ENCODE data around the gene CSMD2.

CSMD2 gene

GRCh38 chr1:33617451-33617850, 547.6 kb downstream of the CSMD2 start:
- no peak for TF ChIP-seq CTCF (IDR thresholded peaks at IDR 0.05; ENCODE audit: insufficient read depth, missing control alignments)
- DNase-seq (ENCODE audit: insufficient read length, low spot score): no peak
- FAIRE-seq: no peak

- DNase-seq (ENCODE audit: insufficient read length, low spot score) (no peak), FAIRE-seq (no peak)
- no peak for TF ChIP-seq CTCF (IDR thresholded peaks at IDR 0.05; ENCODE audit: insufficient read depth, missing control alignments)
Measured at GRCh38 chr1:33616780-33617179, 548.2 kb downstream of the CSMD2 start.

- no peak for FAIRE-seq
- no peak for DNase-seq (ENCODE audit: insufficient read length, low spot score)
Measured at GRCh38 chr1:33615546-33615945, 549.5 kb downstream of the CSMD2 start.

GRCh38 chr1:33610864-33611455, 554.1 kb downstream of the CSMD2 start:
- no peak for TF ChIP-seq CTCF (IDR thresholded peaks at IDR 0.05; ENCODE audit: insufficient read depth, missing control alignments)
- DNase-seq (ENCODE audit: insufficient read length, low spot score) (no peak), FAIRE-seq (no peak)

More at GRCh38 chr1:33615546-33615945, 549.5 kb downstream of the CSMD2 start:
- no peak for TF ChIP-seq CTCF (IDR thresholded peaks at IDR 0.05; ENCODE audit: insufficient read depth, missing control alignments)

GRCh38 chr1:33610391-33610790, 554.6 kb downstream of the CSMD2 start:
- no peak for FAIRE-seq
- no peak for DNase-seq (ENCODE audit: insufficient read length, low spot score)
- TF ChIP-seq CTCF (IDR thresholded peaks at IDR 0.05; ENCODE audit: insufficient read depth, missing control alignments): no peak

GRCh38 chr1:33609739-33610138, 555.3 kb downstream of the CSMD2 start:
- FAIRE-seq (no peak), DNase-seq (ENCODE audit: insufficient read length, low spot score) (no peak)
- TF ChIP-seq CTCF (IDR thresholded peaks at IDR 0.05; ENCODE audit: insufficient read depth, missing control alignments): no peak

- DNase-seq (ENCODE audit: insufficient read length, low spot score): no peak
- no peak for TF ChIP-seq CTCF (IDR thresholded peaks at IDR 0.05; ENCODE audit: insufficient read depth, missing control alignments)
- no peak for FAIRE-seq
Measured at GRCh38 chr1:33608825-33609400, 556.1 kb downstream of the CSMD2 start.
